Occipital lobe (tissue), 2 donors: ENCODE data around the gene TOP2B. TPM values are rescaled to one million over a fixed set of nuclear protein-coding genes. Genes with fewer than 3 reads are reported as not detected.

Experiments
- DNase-seq: peaks from one replicate; lab custom pipeline; 2025; lab: John Stamatoyannopoulos, UW
- total RNA-seq: library from RNA; depleted of rRNA; stranded (reverse); fragments of >200 nt; gene quantifications from one replicate; pipeline ENCODE4 v1.2.3, GENCODE V29; 2014

The TOP2B gene
- 433 TPM for total RNA-seq

GRCh38 chr3:25664812-25665314, at the start of gene TOP2B:
Gene TOP2B (minus strand): TSS chr3:25664907. CDS start chr3:25664297, 610 bp downstream.
- peak; percentile 98 for DNase-seq

- no peak for DNase-seq
Observed at GRCh38 chr3:25713341-25713985, 48.8 kb upstream of the TOP2B start.

- no peak for DNase-seq
Observed at GRCh38 chr3:25711090-25711489, 46.4 kb upstream of the TOP2B start.

GRCh38 chr3:25708036-25708435, 43.3 kb upstream of the TOP2B start:
- DNase-seq: no peak

GRCh38 chr3:25707268-25707926, 42.7 kb upstream of the TOP2B start:
- no peak for DNase-seq

- no peak for DNase-seq
Observed at GRCh38 chr3:25706213-25706612, 41.5 kb upstream of the TOP2B start.

GRCh38 chr3:25697553-25697952, 32.8 kb upstream of the TOP2B start:
- no peak for DNase-seq

GRCh38 chr3:25695731-25696420, 31.2 kb upstream of the TOP2B start:
- DNase-seq: no peak

- no peak for DNase-seq
Observed at GRCh38 chr3:25693238-25693637, 28.5 kb upstream of the TOP2B start.

GRCh38 chr3:25692341-25692740, 27.6 kb upstream of the TOP2B start:
- no peak for DNase-seq

- DNase-seq: no peak
Observed at GRCh38 chr3:25690768-25691533, 26.2 kb upstream of the TOP2B start.

GRCh38 chr3:25689226-25689625, 24.5 kb upstream of the TOP2B start:
- no peak for DNase-seq

GRCh38 chr3:25687742-25688141, 23.0 kb upstream of the TOP2B start:
- DNase-seq: no peak

- DNase-seq: no peak
Observed at GRCh38 chr3:25686766-25687165, 22.1 kb upstream of the TOP2B start.

- DNase-seq: no peak
Observed at GRCh38 chr3:25683882-25684281, 19.2 kb upstream of the TOP2B start.

GRCh38 chr3:25683410-25683809, 18.7 kb upstream of the TOP2B start:
- DNase-seq: no peak

- no peak for DNase-seq
Observed at GRCh38 chr3:25679642-25680302, 15.1 kb upstream of the TOP2B start.

- DNase-seq: no peak
Observed at GRCh38 chr3:25679166-25679565, 14.5 kb upstream of the TOP2B start.

- no peak for DNase-seq
Observed at GRCh38 chr3:25678581-25678980, 13.9 kb upstream of the TOP2B start.

GRCh38 chr3:25677121-25677520, 12.4 kb upstream of the TOP2B start:
- no peak for DNase-seq

GRCh38 chr3:25674670-25675069, 10.0 kb upstream of the TOP2B start:
- no peak for DNase-seq
